Measurements from ENCODE around the gene CDK13.

Gene CDK13

DNA sequence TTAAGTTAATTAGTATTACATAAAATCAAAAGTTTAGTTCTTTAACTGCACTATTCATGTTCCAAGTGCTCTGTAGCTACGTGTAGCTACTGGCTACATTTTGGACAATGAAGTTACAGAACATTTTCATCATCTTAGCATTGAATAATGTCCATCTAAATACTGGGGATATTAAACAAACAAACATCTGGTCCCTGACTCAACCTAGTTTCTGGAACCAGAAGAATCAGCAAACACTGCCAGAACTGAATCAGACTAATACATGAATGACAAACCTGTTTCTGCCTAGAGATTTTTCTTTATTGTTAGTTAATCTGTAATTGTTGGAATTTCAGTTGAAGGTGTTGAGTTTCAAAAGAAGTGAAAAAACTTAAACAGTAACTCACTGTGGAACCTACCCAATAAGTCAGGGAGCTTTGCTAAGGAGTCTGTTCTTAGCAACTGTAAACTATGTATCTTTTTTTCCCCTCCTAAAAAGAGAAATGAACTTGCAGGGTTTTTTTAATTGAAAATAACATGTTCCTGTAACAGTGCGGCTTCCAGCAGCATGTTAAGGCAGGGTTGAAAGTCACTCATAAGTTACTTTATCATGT, 58.3 kb downstream of the CDK13 start:
- no peak for DNase-seq (ENCODE audit: low read depth)

DNA sequence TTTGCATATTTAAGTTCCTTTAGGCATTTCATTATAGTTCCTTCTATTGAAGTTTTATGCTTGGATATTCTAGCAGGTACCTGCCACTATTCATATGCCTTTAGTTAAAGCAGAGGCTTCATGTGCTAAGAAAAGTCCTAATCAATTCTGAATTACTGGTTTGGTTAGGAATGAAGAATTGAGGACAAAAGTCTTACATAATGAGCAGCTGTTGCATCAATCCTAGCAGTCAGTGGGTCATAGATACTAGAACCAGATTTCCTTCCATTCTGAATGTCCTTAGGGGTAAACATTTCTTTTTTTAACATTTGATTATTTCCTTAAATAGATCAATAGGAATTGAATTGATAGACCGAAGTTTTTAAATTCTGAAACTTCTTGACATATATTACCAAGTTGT, 59.2 kb downstream of the CDK13 start:
- no peak for DNase-seq (ENCODE audit: low read depth)

GRCh38 chr7:40014376-40014775, 64.3 kb downstream of the CDK13 start:
- DNase-seq (ENCODE audit: low read depth), result no peak

DNA sequence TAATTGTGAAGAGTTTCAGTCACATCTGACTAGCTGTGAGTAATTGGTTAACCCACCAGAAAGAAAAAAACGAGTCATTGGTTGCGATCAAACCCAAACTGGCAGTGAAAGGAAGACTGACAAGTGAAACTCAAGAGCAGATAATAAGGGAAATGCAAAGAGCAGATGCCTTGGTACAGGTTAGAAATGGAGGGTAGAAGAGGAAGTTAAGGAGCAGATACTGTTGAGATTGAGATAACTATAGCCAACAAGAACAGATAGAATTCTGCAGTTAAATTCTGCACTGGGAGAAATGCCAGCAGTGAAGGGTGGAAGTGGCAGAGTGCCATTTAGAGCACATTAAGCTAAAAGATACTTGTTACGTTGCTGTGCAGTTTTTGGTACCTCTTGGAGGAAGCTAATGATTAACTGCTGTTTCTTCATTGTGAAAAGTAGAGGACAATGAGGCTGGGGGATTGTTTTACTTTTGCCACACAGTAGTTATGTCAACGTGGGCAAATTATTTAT, 65.8 kb downstream of the CDK13 start:
- DNase-seq (ENCODE audit: low read depth), result no peak

DNA sequence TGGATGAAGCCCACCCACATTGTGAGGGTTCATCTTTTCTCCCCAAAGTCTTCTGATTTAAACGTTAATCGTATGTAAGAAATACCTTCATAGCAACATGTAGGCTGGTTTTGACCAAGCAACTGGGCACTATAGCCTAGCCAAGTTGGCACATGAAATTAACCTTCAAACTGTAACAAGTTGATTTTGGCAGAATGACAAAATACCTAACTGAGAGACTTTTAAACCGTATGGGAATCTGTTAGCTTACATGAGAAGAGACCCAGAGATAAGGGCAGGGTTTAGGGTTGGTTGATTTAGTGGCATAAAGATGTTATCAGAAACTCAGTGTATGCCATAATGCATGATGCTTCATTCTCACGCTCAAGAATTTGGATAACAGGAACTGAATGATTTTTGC, 69.5 kb downstream of the CDK13 start:
- no peak for DNase-seq (ENCODE audit: low read depth)

GRCh38 chr7:40024048-40024447, 74.0 kb downstream of the CDK13 start:
- DNase-seq (ENCODE audit: low read depth), result no peak

DNA sequence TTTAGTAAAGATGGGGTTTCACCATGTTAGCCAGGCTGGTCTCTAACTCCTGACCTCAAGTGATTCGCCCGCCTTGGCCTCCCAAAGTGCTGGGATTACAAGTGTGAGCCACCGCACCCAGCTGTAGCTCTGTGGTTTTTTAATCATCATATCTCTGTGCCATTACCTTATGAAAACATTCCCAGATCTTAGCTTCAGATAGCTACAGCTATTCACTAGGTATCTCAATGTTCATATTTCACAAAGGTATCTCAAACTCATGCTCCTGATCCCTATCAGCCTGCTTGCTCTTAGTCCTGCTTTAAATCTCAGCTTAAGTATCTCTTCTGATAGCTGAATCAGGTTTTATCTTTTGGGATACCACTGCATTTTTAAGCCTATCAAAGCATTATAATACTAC, 74.8 kb downstream of the CDK13 start:
- DNase-seq (ENCODE audit: low read depth), result no peak

- no peak for DNase-seq (ENCODE audit: low read depth)
Measured at GRCh38 chr7:40027545-40027944, 77.5 kb downstream of the CDK13 start.

GRCh38 chr7:40033826-40034225, 83.8 kb downstream of the CDK13 start:
- no peak for DNase-seq (ENCODE audit: low read depth)

DNA sequence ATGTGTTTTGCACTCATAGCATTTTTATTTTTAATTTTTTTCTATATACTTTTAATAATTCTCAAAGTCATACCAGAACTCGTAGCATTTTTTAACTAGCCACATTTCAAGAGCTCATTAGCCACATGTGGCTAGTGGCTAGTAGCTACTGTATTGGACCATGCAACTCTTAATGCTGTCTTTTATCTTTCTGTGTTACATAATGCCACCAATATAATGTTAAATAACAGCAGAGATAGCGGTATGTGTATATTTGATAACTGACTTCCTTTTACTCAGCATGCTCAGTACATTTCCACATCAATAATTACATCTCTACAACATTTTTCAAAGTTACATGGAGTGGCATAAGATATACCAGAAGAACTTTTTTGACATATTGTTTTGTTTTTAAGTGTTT, 91.4 kb downstream of the CDK13 start:
- DNase-seq (ENCODE audit: low read depth), result no peak

DNA sequence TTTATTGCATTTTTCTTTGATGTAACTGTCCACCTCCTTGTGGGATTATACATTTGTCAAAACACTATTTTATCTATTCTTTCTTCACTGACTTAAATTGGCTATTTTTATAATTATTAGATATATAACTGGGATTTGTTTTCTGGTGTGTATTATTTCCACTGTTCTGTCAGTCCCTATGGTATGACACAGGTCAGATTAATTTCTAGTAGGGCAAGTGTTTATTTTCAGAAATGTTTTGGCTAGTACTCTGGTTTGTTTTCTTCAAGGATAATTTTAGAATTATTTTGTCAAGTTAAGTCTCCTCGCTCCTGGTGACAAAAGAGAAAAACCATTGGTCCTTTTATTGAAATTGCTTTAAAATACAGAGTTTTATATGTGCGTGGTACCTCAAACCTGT, 93.1 kb downstream of the CDK13 start:
- no peak for DNase-seq (ENCODE audit: low read depth)

DNA sequence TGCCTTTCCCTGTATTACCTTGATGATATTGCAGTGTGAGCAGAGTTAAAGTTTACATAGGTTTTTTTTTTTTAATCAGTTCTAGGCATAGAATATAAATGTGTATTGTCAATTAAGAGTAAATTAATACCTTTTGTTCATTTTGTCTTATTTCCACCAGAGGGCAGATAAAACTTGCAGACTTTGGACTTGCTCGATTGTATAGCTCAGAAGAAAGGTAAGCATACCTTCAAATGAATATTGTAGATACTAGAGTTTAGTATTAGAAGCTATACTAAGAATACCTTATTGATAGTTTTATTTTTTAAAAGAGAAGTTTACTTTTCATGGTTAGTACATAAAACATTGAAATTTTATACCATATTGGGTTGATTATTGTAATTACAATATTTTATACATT, 97.6 kb downstream of the CDK13 start:
- DNase-seq (ENCODE audit: low read depth), result no peak

DNA sequence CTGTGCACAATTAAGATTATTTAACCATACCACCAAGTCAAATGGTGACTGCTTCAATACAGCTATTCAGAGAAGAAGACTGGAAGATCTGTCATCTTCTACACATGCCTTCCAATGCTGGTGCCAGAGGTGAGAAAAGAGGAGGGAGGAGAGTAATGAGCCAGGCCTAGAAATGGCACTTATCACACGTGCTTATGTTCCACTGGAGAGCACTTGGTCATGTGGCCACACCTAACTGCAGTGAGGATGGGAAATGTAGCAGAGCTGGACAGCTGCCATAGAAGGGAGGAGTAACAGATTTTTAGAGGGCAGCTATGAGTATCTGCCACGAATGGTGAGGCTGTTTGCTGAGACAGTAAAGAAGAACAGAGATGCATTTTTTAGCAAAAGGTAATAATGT, 107.2 kb downstream of the CDK13 start:
- no peak for DNase-seq (ENCODE audit: low read depth)

DNA sequence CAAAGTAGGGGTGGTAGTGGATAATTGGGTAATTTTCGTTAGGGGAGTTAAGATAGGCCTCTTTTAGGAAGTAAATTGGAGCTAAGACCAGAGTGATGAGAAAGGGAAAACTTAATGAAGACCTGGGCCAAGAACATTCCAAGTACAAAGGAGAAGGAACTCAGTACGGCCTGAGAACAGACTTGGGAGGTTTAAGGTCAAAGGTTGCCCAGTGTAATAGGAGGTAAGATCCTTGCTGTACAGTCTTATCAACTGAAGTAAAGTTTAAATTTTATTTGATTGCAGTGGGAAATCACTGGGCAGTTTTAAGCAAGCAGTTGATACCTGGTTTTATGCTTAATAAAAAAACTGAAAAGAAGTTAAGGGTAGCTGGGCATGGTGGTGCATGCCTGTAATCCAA, 108.0 kb downstream of the CDK13 start:
- DNase-seq (ENCODE audit: low read depth), result no peak

DNA sequence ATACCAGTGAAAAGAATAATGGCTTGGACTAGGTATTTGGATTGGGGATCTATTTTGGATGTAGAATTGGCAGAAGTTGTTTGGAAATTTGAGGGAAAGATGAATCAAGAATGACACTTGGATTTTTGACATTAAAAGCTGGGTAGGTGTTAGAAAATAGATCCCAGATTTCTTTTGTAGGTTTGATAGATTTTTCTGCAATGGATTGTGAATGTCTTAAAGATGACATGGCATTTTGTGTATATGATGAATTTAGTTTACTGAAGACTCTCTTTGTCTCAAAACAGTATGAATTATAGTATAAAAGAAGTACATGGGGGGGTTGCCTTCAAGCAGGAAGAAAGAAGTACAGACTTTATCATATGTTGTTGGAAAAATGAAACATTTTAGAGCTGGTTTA, 108.6 kb downstream of the CDK13 start:
- no peak for DNase-seq (ENCODE audit: low read depth)

GRCh38 chr7:40059057-40059456, 109.0 kb downstream of the CDK13 start:
- no peak for DNase-seq (ENCODE audit: low read depth)

GRCh38 chr7:40072268-40072667, 122.2 kb downstream of the CDK13 start:
- DNase-seq (ENCODE audit: low read depth), result no peak

GRCh38 chr7:40073239-40073638, 123.2 kb downstream of the CDK13 start:
- DNase-seq (ENCODE audit: low read depth), result no peak

DNA sequence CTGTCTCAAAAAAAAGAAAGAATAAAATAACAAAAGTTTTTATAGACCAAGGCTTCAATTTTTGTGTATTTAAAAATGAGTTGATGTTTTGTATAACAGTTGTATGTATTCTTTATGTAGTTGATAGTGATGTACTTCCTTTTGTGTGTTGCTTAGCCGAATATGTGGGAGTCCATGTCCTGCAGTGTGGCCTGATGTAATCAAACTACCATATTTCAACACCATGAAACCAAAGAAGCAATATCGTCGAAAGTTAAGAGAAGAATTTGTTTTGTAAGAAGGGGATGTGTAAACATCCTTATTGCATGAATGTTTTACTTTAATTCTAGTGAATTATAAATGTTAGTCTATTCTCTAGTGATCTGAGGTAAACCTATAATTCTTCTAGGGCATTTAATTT, 127.8 kb downstream of the CDK13 start:
- no peak for DNase-seq (ENCODE audit: low read depth)

- DNase-seq (ENCODE audit: low read depth), result no peak
Measured at GRCh38 chr7:40092182-40092581, 142.1 kb downstream of the CDK13 start.

- no peak for DNase-seq (ENCODE audit: low read depth)
Measured at GRCh38 chr7:40093631-40094350, 143.7 kb downstream of the CDK13 start.

GRCh38 chr7:40095230-40095629, 145.2 kb downstream of the CDK13 start:
- no peak for DNase-seq (ENCODE audit: low read depth)

DNA sequence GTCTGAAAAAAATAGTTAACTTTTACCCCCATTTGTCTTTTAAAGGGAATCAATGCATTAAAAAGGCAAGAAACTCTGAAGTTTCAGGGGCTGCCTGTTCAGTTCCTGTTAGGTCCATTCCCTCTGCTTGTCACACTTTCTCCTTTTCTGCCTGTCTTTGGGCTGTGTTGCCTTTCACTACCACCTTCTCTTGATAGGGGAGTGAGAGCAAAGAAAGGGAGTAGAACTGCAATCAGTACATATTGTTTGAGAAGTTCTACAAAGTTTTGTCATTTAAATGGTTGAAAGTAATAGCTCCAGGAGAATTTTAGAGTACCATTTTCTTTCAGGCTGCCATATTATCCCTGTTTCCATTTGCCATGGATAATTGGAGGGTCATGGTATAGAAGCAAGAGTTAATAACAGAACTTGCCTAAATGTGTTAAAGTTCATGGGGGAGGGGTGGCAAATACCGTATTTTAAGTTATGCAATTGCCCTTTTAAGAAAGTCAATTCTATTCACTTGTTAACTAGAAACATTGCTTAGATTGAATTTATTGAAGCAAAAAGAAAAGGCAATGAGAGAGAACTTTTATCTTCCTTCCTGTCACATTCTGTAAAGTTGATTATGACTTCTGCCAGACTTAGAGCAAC, 145.8 kb downstream of the CDK13 start:
- DNase-seq (ENCODE audit: low read depth), result no peak

GRCh38 chr7:40097728-40098127, 147.7 kb downstream of the CDK13 start:
- DNase-seq (ENCODE audit: low read depth), result no peak

All from activated gamma-delta T cell treated with anti-CD3 and anti-CD28 coated beads, Interleukin-2, amount 50 U/mL, for 16 hours (primary cell).